GM19395 (cell line): Measurements from ENCODE around the gene PRR35.

Source experiments
- ATAC-seq: cut with Tn5 transposase; IDR thresholded peaks from one replicate; pipeline ENCODE4 v1.9.1; 2021; ENCODE audit warnings: mild to moderate bottlenecking, moderate library complexity; ENCODE audit not compliant: unreplicated experiment

Gene PRR35

DNA sequence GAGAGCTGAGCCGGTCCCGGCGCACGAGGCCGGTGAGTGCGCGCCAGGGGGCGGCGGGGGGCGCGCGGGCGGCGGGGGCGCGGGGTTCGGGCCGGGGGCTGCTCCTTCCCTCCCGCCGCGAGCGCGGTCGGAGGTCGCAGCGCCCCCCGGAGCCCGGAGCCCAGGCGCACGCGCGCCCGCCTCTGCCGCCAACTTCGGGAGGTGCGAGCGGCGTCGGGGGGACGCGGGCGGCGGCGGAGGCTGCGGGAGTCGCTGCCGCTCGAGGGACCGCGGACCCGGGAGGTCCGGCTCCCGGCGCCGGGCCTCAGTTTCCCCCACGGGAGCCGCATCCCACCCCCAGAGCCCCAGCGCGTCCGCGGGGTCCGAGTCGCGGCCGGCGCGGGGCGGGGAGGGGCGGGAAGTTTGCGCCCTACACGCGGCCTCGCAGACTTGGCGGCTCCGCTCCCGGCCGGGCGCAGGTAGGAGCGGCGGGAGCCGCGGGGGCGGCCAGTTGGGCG is at the start of gene PRR35:
PRR35 (plus strand) TSS at position 191 of the 497 bp plus-strand sequence. CDS start 2,901 bp downstream, outside the sequence.
- no peak for ATAC-seq

DNA sequence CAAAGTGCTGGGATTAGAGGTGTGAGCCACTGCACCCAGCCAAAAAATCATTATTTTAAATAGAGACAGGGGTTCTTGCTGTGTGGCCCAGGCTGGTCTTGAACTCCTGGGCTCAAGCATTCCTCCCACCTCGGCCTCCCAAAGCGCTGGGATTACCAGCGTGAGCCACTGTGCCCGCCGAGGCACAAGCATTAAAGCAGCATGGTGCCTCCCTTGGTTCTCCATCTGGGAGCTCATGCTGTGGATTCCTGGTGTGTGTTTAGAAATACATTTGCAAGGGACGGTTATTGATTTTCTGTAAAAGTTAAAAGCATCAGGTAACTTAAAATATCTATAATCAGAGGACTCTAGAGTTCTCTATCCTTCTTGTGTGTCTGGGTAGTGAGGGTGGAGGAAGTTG is 47.4 kb upstream of the PRR35 start:
- ATAC-seq, result no peak

DNA sequence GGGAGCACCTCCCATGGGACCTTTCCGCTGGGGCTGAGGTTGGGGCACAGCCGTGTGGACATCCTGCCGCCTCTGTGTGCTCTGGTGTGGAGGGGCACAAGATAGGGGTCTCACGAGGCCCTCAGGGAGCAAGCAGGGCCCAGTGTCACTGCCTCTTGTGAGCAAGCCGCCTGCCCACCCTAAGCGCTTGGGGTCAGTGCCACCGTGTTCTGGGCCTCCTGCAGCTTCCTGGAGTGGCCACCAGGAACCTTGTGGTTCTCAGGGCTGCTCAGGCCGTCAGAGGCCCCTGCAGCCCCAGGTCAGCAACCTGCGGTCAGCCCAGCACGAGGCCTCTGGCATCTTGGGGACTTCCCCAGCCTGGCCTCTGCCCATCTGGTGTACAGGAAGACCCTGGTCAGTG is 46.2 kb upstream of the PRR35 start:
- no peak for ATAC-seq

DNA sequence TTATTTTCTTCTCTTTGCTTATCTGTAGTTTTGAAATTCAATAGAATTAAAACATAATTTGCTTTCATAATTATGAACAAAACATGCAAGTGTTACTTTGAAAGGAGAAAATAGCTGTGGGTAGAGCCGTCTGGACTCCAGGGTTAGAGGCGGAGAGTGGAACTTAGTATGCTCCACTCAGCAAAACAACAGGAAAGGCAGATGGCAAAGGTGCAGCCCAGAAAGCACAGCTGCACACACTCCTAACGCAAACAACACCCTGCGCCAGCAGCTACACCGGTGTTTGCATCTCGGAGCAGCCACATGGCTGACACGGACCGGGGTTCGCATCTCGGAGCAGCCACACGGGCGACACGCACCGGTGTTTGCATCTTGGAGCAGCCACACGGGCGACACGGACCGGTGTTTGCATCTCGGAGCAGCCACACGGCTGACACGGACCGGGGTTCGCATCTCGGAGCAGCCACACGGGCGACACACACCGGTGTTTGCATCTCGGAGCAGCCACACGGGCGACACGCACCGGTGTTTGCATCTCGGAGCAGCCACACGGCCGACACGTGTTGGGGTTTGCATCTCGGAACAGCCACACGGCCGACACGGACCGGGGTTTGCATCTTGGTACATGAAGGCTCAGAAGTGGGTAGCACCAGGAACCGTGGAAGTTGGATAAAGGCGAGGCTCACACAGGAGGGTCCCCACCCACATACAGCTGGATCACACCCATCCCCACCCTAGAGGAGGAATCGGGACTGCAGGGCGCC is 44.8 kb upstream of the PRR35 start:
- no peak for ATAC-seq

GRCh38 chr16:515939-516226 is 44.3 kb upstream of the PRR35 start:
- ATAC-seq, result no peak

DNA sequence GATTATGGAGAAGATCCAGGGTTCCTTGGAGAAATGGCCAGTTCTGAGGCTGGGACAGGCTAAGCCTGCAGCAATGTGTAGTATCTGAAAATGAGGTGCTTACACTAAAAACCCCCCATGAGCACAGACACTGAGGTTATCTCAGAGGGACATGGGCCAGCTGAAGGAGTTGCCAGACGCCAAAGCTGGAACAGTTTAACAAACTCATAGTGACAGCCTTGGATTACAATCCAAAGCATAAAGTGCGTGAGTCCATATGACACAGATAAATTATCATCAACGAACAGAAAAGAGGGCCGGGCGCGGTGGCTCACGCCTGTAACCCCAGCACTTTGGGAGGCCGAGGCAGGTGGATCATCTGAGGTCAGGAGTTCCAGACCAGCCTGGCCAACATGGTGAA is 43.9 kb upstream of the PRR35 start:
- ATAC-seq, result no peak

DNA sequence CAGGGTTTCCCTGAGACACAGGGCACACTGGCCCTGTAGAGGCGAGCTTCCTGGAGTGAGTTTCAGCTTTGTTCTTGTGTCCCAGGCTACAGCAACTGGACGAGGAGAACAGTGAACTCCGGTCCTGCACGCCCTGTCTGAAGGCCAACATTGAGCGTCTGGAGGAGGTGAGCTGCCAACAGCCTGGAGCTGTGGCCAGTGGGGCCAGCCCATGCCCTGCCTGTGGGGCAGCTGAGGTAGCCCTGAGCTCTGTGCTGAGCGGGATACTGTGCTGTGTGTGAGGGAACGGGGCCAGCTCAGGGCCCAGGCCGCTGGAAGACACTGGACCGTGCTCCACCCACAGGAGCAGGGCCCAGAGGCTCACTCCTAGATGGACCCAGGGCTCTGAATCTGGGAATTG is 41.3 kb upstream of the PRR35 start:
- no peak for ATAC-seq

- ATAC-seq, result no peak
Measured at GRCh38 chr16:519425-519824, 40.8 kb upstream of the PRR35 start.

DNA sequence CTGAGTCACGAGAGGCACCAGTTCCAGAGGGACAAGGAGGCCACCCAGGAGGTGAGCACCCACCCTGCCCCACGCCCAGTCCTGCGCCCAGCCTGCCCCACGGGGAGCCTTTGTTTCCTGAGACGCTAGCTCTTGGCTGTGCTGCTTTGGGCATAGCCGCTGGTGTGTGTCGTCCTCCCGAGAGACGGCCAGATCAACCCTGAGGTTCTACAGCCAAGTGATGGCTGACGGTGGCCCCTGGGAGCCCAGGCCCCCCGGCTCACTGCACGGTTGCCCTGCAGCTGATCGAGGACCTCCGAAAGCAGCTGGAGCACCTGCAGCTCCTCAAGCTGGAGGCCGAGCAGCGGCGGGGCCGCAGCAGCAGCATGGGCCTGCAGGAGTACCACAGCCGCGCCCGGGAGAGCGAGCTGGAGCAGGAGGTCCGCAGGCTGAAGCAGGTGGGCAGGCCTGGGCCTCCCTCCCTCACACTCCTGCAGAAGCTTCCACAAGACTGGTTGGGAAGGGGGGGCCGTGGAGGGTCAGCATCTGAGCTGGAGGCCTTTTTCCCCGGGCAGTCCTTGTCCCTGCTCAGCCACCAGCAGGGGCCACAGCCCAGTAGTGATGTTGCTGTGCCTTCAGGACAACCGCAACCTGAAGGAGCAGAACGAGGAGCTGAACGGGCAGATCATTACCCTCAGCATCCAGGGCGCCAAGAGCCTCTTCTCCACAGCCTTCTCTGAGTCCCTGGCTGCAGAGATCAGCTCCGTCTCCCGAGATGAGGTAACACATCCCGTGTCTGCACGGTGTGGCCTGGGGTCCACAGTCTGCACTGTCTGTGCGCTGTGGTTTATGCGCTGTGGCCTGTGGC is 40.1 kb upstream of the PRR35 start:
- no peak for ATAC-seq

DNA sequence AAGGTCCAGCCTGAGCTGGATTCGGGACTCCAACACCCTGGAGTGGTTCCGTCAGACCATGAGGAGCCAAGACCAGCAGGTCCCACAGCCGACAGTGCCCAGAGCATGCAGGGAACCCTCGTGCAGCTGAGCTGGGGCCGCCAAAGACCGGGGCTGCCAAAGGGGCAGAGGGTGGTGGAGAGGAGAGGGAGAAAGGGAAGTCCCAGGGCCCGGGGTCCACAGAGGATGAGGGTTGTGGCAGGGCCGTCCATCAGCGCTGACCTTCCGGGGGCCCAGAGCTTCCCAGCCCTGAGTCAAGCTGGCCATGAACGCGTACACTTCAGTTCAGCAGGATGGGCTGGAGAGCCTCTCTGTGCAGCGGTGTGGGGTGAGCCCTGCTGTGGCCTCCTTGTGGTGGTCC is 39.3 kb upstream of the PRR35 start:
- ATAC-seq, result no peak

DNA sequence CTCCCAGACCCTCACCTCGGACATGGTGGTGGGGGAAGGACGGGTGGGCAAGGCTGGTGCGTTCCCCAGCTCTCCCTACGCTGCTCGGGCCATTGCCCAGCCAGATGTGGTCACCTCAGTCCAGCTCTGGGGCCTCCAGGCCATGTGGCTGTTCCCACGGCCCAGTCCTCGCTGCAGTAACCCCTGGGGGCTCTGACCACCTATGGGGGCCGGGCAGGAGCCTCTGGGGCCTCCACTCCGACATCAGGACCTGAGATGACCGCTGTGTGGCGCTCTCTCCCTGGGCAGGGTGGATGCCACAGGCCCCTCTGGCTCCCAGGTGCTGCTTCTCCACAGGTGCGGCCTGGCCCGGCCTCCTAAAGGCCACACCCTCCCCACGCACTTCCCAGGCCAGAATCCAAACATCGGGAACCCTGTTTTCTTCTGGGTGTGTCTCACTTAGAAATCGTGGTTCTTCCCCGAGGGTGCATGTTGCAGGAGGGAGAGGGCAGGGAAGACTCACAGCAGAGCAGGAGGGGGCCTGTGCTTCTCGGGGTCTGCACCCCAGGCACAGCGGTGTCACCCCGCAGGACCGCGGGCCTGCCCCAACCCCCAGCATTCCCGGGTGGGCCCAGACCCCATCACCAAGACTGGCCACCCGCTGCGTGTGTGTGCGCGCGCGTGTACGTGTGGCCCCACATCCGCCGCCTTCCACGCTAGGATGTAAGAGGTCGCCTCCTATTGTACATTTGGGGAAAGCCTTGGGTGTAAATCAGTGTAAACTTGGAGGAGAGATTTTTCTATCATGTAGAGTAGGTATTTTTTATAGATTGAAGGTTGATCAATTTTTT is 38.6 kb upstream of the PRR35 start:
- no peak for ATAC-seq

DNA sequence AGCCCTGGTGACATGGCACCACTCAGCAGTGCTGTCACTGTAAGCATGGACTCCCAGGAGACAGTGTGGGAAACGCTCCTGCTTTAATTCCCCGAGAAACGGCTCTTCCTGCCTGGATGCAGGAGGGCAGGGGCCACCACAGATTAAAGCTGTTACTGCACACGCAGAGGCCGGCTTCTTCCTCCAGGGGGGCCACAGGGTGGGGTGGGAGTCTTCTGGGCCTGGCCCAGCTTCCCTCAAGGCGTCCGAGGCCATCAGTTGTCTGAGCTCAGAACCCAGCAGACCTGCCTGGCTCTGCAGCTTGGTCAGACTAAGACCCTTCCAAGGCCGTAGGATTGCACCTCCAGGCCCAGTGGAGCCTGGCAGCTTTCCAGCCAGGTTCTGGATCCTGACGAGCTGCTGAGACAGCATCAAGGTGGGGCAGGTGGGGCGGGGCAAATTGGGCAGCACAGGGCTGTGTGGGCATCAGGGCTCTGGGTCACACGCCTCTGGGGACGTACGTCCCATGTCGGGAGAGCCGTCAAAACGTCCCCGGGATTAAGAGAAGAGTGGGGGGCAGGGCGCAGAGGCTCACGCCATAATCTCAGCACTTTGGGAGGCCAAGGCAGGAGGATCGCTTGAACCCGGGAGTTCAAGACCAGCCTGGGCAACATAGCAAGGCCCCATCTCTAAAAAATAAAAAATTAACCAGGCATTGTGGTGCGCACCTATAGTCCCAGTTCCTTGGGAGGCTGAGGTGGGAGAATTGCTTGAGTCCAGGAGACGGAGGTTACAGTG is 37.7 kb upstream of the PRR35 start:
- ATAC-seq, result no peak

- no peak for ATAC-seq
Measured at GRCh38 chr16:523097-523741, 37.0 kb upstream of the PRR35 start.

DNA sequence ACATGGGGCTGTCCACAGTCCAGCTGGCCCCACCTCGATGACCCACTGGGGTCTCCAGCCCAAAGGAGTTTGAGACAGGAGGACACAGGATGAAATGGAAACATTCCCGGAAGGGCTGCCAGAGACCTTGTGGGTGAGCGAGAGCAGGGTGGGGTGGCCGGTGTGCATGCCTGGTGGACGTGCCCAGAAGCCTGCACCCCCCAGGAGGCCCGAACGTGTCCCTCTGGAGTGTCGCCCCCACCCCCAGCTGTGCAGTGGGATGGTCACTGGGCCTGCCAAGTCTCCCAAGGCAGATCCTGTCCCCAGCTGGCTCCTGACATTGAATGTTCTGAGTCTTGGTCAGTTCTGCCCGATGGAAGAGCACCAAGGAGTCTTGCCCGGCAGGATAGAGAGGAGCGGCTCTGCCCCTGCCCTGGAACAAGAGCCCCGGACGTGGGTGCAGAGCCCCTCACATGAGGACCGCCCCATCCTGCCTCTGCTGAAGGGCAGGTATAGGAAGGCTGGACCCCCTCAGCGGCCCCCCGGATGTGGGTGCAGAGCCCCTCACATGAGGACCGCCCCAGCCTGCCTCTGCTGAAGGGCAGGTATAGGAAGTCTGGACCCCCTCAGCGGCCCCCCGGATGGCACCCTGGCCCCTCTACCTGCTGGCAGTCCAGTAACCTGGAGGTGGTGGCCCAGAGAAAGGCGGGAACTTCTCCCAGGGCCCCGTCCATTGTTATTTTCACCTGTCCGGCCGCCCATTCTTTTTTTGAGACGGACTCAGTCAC is 35.7 kb upstream of the PRR35 start:
- ATAC-seq, result no peak

GRCh38 chr16:525123-525519 is 35.1 kb upstream of the PRR35 start:
- ATAC-seq, result no peak

- no peak for ATAC-seq
Measured at GRCh38 chr16:525520-526180, 34.5 kb upstream of the PRR35 start.

- ATAC-seq, result peak; percentile 3
Measured at GRCh38 chr16:526181-527014, 33.8 kb upstream of the PRR35 start.
